ENCODE measurements around the gene RYK. TPM values are rescaled to one million over a fixed set of nuclear protein-coding genes. Genes with fewer than 3 reads are reported as not detected.
A peak's percentile ranks its signal among the peaks of the same experiment; 100 is the strongest.

RYK gene
- total RNA-seq, 1 donor from 2014 or later, result 60.9 TPM

GRCh38 chr3:134267996-134268395, 17.3 kb upstream of the RYK start:
- DNase-seq (ENCODE audit: low spot score) (no peak), ATAC-seq (no peak)
- intact Hi-C loops (cut with DNase I), result no loop called here

- ATAC-seq (no peak), DNase-seq (ENCODE audit: low spot score) (no peak)
- intact Hi-C loops (cut with DNase I), result no loop called here
Observed at GRCh38 chr3:134260987-134261386, 10.3 kb upstream of the RYK start.

GRCh38 chr3:134258761-134259347, 8.2 kb upstream of the RYK start:
- intact Hi-C loops (cut with DNase I), result no loop called here

DNA sequence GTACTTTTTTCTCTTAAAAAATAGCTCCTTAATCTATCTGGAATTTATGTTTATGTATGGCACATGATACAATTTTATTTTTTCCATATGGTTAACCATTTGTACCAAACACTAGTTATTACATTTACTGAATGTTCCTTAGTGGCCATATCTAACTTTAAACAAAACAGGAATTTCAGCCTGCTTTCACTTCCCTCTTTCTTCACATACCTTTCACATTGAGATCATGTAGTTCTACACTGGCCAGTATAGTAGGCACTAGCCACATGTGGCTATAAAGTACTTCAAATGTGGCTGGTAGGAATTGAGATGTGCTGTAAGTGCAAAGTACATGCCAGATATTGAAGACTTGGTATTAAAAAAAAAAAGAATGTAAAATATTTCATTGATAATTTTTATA, 4.7 kb upstream of the RYK start:
- ATAC-seq, result no peak
- intact Hi-C loops (cut with DNase I), result no loop called here
- DNase-seq (ENCODE audit: low spot score), result no peak

More at GRCh38 chr3:134258761-134259347, 8.2 kb upstream of the RYK start:
- DNase-seq (ENCODE audit: low spot score), result no peak
- no peak for ATAC-seq

DNA sequence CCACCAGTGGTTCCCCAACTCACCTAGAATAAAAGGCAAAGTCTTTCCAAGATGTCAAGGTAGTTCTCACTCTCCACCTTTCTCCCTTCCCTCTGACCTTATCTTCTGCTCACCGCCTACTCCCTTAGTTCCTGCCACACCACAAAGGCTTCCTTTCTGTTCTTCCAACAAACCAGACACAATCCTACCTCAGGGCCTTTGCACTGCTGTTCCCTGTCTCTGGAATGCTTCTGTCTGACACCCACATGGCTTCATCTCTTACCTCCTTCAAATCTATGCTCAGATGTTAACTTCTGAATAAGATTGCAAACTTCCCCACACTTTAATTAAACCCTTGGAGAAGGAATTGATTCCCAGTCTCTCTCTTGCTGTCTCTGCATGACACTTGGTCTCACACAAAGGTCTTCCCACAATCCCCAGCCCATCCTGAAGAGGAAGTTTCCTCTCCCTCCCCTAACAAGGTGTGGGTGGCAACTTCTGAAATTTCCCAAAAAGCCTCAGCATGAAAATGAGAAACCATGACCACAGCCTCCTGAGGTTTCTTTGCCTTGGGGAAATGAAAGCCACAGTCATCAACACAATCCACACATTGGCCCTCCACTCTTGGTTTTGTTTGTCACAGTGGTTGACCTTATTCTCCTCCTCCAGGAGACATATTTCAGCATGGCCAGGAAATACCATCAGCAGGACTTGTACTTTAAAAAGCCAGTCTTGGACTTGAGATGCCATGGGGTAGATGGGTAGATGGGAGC, 3.0 kb upstream of the RYK start:
- DNase-seq (ENCODE audit: low spot score), result no peak
- no peak for ATAC-seq

DNA sequence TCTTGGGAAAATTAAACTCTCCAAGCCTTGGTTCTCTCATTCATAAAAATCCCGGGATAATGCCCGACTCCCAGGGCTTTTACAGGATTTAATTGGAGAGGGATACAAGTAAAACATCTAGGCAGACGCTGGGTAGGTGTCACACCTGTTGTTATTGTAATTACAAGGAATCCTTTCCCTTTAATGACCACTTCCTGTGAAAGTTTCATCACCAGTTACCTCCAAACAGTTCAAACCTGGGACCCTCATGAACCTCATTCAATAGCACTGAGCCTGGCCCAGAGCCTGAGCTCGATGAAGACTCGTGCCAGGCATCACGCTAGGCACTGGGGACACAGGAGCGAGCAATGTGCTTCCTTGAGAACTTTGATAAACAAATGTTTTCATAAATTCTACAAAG, 2.1 kb upstream of the RYK start:
- DNase-seq (ENCODE audit: low spot score) (no peak), ATAC-seq (no peak)
- intact Hi-C loops (cut with DNase I), result no loop called here

More for the DNA sequence above, 3.0 kb upstream of the RYK start:
- intact Hi-C loops (cut with DNase I), result no loop called here

GRCh38 chr3:134251731-134252391, 1.2 kb upstream of the RYK start:
- ATAC-seq (no peak), DNase-seq (ENCODE audit: low spot score) (no peak)
- intact Hi-C loops (cut with DNase I), result no loop called here

DNA sequence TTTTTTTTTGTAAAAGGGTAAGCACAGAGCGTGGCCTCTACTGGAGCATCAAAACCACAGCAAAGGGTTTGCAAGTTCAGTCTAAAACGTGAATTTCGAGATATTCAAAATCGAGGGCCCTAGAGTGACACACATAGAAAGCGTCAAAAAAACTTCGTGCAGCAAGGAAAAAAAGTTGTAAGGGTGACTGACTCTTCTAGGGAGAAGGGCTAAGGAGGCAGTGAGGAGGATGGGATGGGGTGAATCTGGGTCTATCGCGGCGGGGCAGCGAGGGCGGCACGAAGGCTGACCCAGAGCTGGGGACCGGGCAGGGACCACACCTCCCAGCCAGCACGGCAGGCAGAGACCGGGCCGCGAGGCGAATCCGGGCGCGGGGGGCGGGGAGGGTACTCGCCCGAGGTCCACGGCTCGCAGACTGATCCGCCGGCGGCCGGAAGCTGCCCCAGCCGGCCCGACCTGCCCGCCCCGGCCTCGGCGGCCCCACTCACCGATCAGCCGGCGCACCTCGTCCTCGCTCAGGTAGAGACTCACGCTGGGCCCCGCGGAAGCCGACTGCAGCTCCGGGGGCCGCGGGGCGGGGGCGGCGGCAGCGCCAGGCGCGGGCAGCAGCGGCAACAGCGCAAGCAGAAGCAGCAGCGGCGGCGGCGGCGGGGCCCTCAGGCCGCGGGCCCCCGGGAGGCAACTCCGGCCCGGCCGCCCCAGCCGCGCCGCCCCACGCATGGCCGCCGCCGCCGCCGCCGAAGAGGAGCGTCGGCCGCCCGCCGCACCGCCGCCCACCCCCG, 533 bp downstream of the RYK start:
- peak; percentile 71 for ATAC-seq
- intact Hi-C loops (cut with DNase I), result no loop called here
- peak; percentile 78 for DNase-seq (ENCODE audit: low spot score)

DNA sequence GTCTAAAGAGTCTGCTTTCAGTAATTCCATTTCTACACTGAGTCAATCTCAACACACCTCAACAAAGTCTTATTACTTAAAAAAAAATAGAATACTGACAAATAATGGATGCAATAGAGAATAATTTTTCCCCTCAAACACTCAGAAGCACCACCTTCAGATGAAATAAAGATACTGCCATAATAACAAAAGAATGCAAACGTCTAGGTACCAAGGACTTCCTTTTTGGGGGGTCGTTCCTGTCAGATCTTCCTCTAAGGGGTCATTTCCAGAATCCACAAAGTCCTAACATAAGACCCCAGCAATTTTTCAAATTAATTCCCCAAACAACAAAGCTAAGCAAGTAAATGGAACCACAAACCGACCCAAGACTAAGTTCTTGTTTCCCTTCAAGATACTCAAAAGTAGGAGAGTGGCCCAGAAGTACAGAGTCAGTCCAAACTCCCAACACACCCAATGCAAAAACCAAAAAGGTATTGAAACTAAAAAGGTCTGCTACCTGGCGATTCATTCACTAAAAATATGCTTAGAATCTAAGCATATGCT, 1.3 kb downstream of the RYK start:
- DNase-seq (ENCODE audit: low spot score) (no peak), ATAC-seq (no peak)
- intact Hi-C loops (cut with DNase I), result no loop called here

GRCh38 chr3:134244921-134245320, 5.7 kb downstream of the RYK start:
- no peak for ATAC-seq
- intact Hi-C loops (cut with DNase I), result no loop called here

DNA sequence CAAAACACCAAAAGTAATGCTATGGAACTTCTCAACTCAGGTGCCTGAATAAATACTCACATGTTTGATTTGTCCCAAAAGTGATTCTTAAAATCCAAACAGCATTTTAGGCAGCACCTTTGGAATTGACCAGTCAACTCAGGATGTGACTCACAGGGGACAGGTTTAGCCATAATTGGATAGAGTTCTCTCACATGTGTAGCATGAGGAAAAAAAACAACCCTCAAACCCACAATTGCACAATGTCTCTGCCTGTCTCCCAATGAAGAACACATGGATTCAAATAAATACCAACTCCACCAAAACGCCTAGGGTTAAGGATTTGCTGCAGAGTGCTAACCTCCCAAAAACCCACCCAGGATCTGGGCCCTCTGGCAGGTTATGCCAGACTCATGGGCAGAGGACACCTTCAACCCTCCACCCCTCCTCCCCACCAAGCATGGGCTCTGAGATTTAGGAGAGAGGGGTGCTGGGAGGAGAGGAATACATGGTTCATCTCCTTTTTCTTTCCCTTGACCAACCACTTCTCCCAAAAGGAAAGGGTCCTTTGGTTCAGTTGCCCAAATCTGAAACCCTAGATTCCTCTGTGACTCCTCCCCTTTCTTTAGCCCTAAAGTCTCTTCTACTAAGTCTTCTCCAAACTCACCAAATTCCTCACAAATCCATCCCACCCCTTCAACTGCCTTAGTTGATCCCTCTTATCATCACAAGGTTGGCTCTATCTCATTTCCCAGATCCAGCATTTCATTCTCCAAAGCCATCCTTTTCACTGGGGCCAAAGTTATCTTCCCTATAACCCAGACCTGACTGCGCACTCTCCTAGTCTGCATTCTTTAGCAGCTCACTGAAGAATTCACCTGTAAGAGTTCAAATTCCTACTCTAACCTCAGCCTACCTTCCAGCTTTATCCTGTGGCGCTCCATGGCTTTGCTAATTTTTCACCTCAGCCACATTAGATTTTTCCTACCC, 7.7 kb downstream of the RYK start:
- ATAC-seq, result peak; percentile 86
- intact Hi-C loops (cut with DNase I), result no loop called here

More at GRCh38 chr3:134244921-134245320, 5.7 kb downstream of the RYK start:
- DNase-seq (ENCODE audit: low spot score), result no peak

DNA sequence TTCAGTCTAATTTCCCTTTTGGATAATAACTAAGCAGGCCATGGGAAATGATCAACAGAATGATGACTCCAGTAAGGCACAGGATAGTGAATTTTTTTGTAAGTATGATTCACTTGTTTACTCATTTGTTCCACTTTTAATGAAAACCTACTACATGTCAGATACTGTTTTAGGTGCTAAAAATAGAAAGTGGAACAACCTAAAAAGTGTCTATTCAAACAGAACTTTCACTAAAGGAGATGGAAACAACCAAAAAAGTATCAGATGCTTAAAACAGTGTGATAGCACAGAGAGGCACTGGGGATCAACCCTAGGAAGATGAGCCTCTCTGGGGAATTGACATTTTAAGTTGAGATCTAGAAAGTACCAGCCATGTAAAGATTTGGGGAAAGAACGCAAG, 11.1 kb downstream of the RYK start:
- ATAC-seq, result no peak
- intact Hi-C loops (cut with DNase I), result no loop called here
- DNase-seq (ENCODE audit: low spot score), result no peak

More for the DNA sequence above, 7.7 kb downstream of the RYK start:
- DNase-seq (ENCODE audit: low spot score), result no peak

GRCh38 chr3:134237454-134238145, 13.1 kb downstream of the RYK start:
- peak; percentile 81 for ATAC-seq
- intact Hi-C loops (cut with DNase I), result no loop called here

DNA sequence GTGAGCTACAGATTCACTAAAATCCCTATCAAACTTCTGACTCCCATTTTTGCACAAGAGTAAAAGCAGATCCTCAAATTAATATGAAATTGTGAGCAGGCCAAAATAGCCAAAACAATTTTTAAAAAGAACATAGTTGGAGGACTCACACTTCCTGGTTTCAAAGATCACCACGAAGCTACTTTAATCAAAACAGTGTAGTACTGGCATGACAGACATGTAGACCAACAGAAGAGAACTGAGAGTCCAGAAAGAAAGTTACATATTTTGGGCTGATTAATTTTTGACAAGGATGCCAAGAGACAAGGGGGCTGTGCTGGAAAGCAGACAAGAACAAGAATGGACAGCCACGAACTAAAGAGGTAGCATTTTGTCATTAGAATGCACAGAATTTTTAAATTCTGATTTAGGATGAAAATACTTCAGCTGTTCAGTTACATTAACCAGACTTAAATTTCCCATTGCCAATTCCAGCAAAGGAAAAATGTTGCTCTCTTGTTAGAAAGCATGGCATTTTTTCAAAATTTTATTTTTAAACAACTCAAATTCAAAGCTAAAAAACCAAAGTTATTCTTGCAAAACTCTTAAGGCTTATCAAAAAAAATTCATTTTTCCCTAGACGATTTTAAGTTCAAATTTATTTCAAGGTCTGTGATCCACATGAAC, 14.0 kb downstream of the RYK start:
- ATAC-seq (peak; percentile 33), DNase-seq (ENCODE audit: low spot score) (no peak)
- intact Hi-C loops (cut with DNase I), result no loop called here

More at GRCh38 chr3:134237454-134238145, 13.1 kb downstream of the RYK start:
- DNase-seq (ENCODE audit: low spot score), result no peak

- no peak for DNase-seq (ENCODE audit: low spot score)
- no peak for ATAC-seq
- intact Hi-C loops (cut with DNase I), result no loop called here
Observed at GRCh38 chr3:134235577-134236076, 15.0 kb downstream of the RYK start.

DNA sequence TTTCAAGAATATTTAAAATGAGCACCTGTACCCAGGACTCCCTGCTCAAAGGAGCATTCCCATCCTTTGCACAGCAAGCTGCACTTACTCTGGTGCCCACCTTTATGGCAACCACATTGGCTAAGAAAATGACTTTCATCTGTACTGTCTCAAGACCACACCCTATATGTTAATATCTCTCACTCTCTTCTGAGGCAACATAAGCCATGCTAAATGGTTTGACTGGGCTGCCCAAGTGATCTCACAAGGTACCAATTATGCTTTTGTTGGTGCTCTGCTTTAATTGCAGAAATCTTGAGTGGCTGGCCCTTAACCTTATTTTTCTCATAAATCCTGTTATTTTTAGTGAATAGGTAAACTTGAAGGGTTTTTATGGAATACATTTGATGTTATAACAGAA, 17.7 kb downstream of the RYK start:
- intact Hi-C loops (cut with DNase I), result no loop called here
- ATAC-seq, result no peak
- DNase-seq (ENCODE audit: low spot score), result no peak

GRCh38 chr3:134232151-134232550, 18.5 kb downstream of the RYK start:
- ATAC-seq, result no peak
- intact Hi-C loops (cut with DNase I), result no loop called here

More at GRCh38 chr3:134232151-134232550, 18.5 kb downstream of the RYK start:
- no peak for DNase-seq (ENCODE audit: low spot score)
